Left renal cortex interstitium (tissue), 4 donors: ENCODE measurements around the gene GOPC. TPM values are rescaled to one million over a fixed set of nuclear protein-coding genes. Genes with fewer than 3 reads are reported as not detected.
A peak's percentile ranks its signal among the peaks of the same experiment; 100 is the strongest.

Source experiments
- DNase-seq, 4 donors: peaks; one replicate each; pipeline ENCODE4 v3.0.0-alpha.2; 2013; ENCODE audit warnings: low read depth in 4 of 4, low spot score in 2 of 4, missing footprints in 1 of 4
- polyA plus RNA-seq, 4 donors: library from polyadenylated mRNA; unstranded; fragments of 120-200 nt; gene quantifications; one replicate each; pipeline ENCODE4 v1.2.1, GENCODE V29; 2013; ENCODE audit not compliant: insufficient read length in 4 of 4

Gene GOPC
- polyA plus RNA-seq, 4 donors = 57.1 to 64.4 (median 60.7) TPM

DNA sequence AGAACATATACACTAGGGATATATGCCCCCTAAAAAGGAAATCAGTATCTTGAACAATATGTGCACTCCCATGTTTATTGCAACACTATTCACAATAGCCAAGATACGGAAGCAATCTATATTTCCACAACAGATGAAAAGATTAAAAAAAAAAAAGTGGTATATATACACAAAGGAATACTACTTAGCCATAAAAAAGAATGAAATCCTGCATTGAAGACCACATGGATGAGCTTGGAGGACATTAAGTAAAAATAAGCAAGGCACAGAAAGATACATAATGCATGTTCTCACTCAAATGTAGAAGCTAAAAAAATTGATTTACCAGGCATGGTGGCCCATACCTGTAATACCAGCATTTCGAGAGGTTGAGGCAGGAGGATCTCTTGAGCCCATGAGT lies 4.6 kb downstream of the GOPC start:
- DNase-seq = no peak

DNA sequence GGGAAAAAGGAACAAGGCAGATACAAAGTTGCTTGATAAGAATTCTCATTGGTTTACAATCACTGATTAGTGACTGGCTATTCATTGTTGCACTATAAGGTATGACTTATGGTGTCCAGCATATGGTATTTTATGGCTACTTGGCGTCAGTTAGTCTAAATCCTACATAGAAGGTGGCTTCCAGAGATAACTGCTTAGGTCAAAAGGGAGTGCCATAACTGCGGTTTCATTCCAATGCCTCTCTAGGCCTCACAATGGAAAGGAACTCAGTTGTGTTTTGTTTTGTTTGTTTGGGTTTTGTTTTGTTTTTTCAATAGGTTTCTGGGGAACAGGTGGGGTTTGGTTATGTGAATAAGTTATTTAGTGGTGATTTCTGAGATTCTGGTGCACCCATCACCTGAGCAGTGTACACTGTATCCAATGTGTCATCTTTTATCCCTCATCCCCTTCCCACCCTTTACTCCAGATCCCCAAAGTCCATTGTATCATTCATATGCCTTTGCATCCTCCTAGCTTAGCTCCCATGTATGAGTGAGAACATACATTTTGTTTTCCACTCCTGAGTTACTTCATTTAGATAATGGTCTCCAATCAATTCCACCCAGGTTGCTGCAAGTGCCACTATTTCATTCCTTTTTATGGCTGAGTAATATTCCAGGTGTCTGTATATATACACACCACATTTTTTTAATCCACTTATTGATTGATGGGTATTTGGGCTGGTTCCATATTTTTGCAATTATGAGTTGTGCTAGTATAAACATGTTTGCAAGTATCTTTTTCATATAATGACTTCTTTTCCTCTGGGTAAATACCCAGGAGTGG lies 7.0 kb downstream of the GOPC start:
- DNase-seq = no peak

DNA sequence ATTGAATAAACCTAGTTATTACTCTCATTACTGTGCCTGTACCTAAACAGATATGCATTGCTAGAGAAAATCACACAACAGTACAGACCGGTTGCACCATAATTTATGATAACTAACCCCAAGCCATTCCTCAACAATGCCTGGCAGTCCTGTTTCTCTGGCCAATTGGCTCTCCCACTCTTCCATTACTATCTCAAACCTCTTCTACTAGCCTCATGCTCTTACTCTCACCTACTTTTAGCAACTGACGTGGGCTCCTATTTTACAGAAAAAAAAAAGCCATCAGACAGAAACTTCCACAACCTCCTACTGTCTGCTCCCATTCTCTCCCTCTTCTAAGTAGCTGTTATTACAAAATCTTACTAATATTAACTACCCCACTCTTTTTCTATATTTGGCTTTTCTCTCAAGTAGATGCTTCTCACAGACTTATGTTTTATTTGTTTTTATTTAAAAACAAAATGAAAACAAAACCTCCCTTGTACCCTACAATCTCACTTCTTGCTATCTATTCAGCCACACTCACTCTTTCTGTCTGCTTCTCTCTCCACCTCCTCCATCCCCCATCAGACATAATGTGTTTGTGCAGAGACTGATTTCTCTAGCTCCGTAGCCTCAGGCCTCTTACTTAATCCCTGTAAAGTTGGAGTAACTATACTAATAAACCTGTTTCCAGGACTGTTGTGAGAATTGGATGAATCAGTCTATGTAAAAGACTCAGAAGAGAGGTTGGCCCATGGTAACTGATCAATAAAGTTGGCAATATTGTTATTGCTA lies 9.1 kb downstream of the GOPC start:
- DNase-seq = no peak

DNA sequence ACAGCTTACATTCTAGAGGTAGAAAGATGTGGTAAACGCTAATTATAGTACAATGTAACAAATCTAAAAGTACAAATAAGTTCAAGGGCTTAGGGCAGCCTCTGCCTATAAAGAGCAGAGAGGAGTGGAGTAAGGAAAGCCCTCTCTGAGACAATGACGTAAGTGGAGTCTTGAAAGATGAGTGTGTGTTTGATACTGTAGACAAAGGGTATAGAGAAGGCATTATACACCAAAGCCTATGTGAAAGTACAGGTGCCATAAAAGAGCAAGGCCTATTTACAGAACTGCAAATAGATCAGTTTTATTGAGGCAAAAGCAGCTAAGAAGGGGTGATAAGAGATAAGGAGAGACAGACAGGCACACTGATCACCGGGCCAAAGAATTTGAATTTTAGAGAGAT lies 10.9 kb downstream of the GOPC start:
- DNase-seq = no peak

DNA sequence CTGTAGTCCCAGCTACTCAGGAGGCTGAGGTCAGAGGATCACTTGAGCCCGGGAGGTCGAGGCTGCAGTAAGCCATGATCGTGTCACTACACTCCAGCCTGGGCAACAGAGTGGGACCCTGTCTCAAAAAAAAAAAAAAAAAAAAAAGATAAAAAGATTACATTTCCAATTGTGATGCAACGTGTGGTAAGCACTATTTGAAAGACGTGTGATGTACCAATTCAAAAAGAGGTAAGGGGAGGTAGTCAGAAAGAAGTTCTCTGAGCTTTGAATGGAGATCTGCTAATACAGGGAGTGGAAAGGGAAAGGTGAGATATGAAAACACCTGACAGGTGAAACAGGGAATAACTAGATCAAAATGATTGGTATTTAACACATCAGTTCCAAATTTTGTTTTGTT lies 11.9 kb downstream of the GOPC start:
- no peak for DNase-seq

DNA sequence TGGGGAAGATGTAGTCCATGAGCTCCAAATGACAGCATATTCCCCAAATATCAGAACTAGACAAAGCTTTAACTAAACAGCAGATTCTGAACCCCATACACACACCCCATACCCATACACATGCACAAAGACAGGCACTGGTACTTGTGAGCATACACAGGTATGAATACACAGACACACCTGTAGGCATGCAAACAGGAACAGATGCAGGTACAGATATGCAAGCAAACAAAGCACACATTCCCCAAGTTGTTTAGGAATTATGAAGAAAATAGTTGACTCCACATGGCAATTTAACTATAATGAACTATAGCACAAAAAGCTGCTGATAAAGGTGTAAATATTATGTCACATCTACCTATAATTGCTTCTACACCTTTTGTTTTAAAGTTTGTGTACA lies 16.7 kb downstream of the GOPC start:
- no peak for DNase-seq

DNA sequence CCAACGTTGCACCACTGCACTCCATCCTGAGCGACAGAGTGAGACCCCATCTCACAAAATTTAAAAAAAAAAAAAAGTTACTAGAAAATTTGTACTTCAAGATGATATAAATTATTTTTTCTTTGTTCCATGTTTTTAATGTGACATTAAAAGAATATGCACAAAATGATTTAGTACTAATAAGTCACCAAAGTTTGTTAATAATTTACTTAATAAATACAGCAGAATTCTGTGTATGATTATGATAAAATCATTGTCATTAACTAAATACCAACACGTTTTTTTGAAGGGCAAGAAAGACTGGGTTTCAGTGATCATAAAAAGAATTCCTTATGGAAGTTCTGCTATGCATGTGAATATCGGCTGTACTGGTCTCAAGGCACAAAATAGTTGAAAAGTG lies 28.1 kb downstream of the GOPC start:
- DNase-seq = no peak

DNA sequence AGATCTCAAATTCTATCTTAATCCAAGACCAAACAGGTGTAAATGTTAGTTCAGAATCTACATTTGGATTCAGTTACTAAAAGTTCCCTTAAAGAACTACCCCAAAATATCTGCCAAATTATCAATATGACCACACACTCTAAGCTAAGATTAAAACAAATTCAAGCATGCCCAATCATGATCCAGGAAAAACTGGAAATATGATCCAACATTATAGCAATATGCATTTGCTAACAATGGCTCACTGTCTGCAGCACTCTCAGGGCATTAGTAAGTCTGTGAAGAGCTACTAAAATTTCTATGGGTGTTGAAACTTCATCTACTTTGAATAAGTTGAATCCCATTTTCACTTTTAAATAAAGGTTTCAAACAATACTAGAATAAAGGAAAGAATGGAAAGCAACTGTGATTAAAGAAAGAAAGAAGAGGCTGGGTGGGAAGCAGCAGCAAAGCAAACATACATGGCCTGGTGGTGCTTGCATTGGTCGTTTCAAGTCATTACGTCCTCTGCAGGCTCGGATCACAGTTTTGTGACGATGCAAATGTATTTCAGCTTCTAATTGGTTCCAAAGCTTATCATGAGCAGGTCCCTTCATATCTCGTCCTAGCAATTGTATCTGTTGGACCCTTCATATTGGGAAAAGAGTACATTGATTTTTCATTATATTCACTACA lies 29.2 kb downstream of the GOPC start:
- DNase-seq = no peak

DNA sequence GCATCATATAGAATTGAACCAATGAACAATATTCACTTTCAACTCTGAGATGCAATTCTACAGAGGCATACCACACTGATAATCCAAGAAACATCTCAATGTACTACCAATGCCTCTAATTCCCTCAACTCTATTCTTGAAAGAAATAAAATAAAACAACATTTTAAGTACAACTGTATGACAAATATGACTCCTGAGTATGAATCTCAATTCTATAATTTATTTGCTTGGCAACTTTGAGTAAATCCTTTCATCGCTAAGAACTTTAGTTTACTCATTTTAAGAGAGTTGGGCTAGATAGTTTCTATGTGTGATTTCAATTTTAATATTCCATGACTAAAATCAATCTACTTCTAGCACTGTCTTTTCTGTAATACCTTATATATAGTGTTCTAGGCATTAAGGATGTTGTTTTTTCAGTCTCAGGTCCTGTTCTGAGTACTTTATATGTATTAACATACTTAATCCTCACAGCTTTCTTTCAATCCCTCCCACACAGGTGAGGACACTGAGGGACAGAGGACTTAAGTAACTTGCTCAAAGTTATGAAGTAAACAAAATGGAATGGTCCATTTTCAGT lies 33.4 kb downstream of the GOPC start:
- DNase-seq = no peak

DNA sequence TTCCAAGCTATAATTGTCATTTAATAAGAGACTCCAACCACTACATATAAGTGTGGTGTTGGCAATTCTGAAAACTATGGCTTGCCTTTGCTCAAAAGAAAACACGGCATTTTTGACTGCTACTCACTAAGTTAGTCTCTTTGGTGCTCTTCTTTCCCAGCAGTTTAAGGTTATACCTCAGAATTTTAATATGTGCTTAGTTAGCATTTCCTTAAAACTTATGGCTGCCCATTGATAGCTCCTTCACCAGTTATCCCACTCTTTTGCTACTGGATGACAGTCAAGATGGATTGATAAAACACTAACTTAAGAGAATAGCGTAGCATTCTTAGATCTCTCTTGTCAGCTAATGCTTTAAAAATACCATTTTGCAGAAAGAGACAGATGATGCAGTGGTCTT lies 34.1 kb downstream of the GOPC start:
- DNase-seq = no peak

DNA sequence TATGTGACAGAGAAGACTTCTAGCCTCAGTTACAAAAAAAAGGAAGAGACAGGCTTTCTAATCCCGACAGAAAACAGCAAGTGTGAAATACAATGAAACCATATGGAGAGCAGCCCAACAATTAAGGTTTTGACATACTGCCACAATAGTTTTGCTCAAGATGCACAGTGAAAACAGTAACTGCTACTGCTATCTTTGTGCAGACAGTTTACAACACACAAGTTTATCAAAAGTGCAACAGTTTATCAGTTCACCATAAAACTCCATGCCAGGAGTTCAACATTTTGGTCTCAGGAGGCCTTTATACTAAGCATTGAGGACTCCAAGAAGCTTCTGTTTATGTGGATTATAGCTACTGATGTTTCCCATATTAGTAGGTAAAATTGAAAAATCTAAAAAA lies 37.6 kb downstream of the GOPC start:
- no peak for DNase-seq

DNA sequence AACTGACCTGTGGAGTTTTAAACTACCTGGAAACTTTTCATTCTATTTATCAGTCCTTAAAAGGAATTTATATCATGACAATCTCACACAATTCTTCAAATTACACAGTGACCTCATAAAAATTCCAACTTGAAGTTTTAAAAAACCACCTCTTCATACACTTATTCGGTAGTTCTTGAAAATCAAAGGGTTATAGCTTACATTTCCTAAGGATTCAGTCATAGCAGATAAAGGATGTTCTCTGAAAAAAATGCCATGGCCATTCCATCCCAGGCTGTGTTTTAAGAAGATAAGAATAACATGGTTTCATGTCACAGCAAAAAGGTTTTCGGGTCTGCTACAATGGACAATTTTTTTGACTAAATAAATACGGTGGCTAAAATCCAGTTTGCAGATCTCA lies 41.2 kb downstream of the GOPC start:
- no peak for DNase-seq

DNA sequence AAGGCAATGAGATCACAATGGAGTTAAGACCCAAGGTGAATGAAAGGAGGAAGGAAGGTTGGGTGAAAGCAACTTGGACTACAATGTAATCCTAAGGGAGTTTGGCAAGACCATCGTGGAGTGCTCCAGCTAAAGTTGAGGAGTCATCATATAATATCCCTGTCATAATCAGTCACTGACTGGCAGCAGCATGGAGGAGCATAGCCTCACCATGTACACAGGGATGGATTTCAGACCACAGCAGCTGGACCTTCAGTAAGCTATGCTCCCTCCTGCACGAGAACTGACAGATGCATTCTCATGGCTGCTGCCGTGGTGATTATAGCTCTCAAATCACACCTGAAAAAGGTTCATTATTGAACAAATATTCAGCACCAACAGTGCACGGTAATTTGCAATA lies 43.0 kb downstream of the GOPC start:
- DNase-seq = no peak

DNA sequence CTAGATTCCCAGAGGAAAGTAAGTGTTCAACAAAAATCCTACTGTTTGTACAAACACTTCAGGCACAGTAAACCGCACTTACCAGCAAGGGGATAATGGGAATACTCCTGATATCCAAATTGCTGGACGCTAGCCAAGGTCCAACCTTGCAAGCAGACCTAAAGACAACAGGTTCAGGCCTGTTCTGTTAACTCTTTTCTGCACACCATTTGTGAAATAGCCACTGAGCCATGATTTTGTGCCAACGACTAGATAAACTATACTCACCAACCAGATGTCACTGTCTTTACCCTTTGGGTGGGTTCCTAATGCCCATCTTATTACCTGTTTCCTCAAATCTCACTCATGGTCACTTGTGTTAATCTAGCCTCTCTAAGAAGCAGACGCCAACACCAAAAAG lies 43.5 kb downstream of the GOPC start:
- DNase-seq = no peak

DNA sequence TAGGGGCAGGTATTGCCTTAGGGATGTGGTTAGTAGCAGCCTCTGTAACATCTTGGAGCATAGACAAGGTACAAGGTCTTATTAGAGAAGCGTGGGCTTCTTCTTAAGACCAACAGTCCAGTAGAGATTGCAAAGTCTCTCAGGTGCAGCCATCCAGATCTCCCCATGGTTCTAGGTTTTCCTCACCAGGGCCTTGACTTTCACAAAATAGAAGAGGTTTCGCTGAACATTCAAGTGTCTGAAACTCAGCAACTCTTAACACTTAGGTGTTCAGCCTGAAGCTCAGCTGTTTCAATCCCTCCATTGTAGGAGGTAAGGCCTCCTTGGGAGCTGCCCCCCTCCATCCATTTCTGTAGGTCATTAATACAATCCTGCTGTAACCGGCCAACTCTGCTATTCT lies 44.4 kb downstream of the GOPC start:
- no peak for DNase-seq

DNA sequence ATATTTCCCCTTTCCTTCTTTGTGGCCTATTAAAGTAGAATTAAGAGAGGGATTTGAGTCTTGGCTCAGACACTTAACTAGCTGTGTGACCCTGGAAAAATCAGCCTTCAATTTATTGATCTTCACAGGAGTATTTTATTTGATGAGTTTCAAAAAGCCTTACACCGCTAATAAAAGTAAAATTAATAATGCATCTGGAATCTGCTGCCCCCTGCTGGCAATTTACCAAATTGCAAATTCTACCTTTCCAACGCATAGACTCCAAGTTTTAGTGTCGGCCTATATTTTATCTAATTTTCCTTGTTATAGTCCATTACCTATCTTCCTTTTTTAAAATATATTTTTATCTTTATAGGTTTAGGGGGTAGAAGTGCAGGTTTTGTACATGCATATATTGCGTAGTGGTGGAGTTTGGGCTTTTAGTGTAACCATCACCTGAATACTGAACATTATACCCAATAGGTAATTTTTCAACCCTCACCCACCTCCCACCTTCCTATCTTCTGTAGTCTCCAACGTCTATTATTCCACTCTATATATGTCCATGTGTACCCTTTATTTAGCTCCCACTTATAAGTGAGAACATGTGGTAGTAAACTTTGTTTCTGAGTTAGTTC lies 46.3 kb downstream of the GOPC start:
- DNase-seq = peak in 1 of 4 donors; percentile 15

DNA sequence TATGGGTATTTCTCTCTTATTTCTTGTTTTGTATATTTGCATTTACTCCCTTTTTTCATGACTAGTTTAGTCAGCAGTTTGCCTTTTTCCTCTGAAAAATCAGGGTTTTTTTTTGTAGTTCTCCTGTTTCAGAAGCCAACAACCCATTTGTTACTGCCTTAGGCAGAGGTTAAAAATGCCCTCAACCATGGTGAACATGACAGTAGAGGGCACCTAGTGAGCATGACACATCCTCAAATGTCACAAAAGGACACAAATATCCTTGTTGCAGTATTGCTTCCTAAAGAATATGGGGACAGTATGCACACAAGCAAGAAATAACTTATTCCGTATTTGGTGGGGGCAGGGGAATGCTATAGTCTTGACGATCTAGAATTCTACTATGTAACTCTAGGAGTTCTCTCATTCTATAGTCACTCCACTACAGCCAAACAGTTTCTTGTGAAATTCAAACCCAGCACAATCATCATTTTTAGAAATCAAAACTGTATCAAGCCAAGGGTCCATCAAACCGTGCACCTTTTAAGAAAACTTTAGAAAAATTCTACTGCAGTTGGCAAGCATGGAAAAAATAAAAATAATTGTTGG lies 47.0 kb downstream of the GOPC start:
- DNase-seq = no peak

DNA sequence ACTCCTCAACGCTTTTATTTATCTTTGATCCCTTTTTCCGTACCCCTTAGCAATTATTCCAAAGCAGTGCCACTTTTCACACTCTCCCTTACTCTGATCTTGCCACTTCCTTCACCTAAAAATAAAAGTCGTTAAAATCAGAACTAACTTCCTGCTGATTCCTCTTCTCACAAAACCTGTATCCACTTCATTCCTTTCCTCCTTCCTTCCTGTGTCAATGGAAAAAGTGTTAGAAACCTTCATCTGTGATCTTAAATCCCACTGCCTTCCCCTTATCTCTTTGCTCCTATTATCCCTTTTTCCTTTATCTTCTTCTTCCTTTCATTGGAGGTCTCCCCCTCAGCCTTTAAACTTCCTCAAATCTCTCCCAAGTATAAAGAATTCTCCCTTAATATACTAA lies 49.2 kb downstream of the GOPC start:
- DNase-seq = no peak

DNA sequence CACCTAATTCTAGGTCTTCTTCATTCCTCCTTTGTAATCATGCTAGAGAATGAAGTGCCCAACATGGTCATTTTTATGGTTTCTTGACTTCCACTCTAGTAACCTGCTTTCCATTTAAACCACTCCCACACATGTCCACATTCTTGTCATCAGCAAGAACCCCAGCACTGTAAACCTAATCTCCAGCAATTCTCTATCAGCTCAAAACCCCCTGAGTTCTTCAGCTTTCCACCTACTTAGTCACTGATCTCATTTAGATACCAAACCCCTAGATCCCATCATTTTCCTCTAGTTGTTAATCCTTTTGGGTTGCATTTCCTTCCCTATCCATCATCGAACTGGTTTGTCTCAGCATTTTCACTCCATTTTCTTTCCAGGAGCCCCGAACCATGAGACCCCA lies 49.7 kb downstream of the GOPC start:
- DNase-seq = no peak

DNA sequence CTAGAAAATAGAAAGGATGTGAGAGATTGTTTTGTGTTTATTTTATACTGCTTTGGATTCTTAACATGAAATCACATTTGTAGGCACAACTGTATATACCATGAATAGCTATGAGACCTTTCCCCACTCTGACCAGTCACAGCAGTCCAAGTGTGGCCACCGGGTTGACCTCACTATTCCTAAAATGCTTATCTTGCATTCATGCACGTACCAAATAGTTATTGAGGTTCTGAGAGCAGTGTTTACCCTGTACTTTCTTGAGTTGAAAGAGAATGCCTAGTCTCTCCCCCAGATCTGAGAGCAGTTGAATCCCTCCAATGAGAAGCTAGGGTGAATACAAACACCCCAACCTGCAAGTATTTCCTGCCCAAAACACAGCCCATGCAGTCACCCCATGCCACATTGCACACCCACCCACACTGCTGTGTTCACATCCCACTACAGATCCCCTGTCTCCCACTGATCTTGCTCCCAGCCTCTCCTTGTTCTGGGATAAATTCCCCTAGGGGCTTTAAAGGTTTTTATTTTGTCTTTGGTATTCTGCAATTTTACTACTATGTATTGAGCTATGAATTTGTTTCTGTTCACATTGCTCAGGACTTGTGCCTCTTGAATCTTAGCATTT lies 51.6 kb downstream of the GOPC start:
- no peak for DNase-seq
